Measurements from ENCODE around the gene CACNA2D3. TPM values are rescaled to one million over a fixed set of nuclear protein-coding genes. Genes with fewer than 3 reads are reported as not detected.
"Not testable (repeated sequence)": the region's sequence is repeated elsewhere in the genome, so short reads cannot be mapped to it uniquely, and the experiment has no call there.

Gene CACNA2D3
- polyA plus RNA-seq, 5 donors = 1.1 to 2.2 (median 1.6) TPM

- no peak for DNase-seq
Measured at GRCh38 chr3:54458357-54458756, 336.0 kb downstream of the CACNA2D3 start.

GRCh38 chr3:54464554-54464953, 342.2 kb downstream of the CACNA2D3 start:
- DNase-seq = not testable (repeated sequence)

- no peak for DNase-seq
Measured at GRCh38 chr3:54476891-54477290, 354.5 kb downstream of the CACNA2D3 start.

- DNase-seq = peak; percentile 47 to 71
Measured at GRCh38 chr3:54481606-54482365, 359.4 kb downstream of the CACNA2D3 start.

- DNase-seq = no peak
Measured at GRCh38 chr3:54484334-54484733, 362.0 kb downstream of the CACNA2D3 start.

- DNase-seq = no peak
Measured at GRCh38 chr3:54486317-54486716, 364.0 kb downstream of the CACNA2D3 start.

GRCh38 chr3:54488297-54488696, 365.9 kb downstream of the CACNA2D3 start:
- DNase-seq = no peak

- no peak for DNase-seq
Measured at GRCh38 chr3:54494209-54494608, 371.9 kb downstream of the CACNA2D3 start.

GRCh38 chr3:54506603-54507002, 384.3 kb downstream of the CACNA2D3 start:
- DNase-seq = no peak

GRCh38 chr3:54507876-54508460, 385.6 kb downstream of the CACNA2D3 start:
- no peak for DNase-seq

- DNase-seq = no peak
Measured at GRCh38 chr3:54510506-54510905, 388.2 kb downstream of the CACNA2D3 start.

GRCh38 chr3:54511766-54512365, 389.5 kb downstream of the CACNA2D3 start:
- no peak for DNase-seq

GRCh38 chr3:54514006-54514405, 391.7 kb downstream of the CACNA2D3 start:
- no peak for DNase-seq

GRCh38 chr3:54514416-54514815, 392.1 kb downstream of the CACNA2D3 start:
- DNase-seq = no peak

- DNase-seq = no peak
Measured at GRCh38 chr3:54515441-54516213, 393.3 kb downstream of the CACNA2D3 start.

- DNase-seq = no peak
Measured at GRCh38 chr3:54517424-54517823, 395.1 kb downstream of the CACNA2D3 start.

GRCh38 chr3:54518011-54518675, 395.8 kb downstream of the CACNA2D3 start:
- DNase-seq = no peak

GRCh38 chr3:54519493-54519892, 397.1 kb downstream of the CACNA2D3 start:
- no peak for DNase-seq

- no peak for DNase-seq
Measured at GRCh38 chr3:54520060-54520459, 397.7 kb downstream of the CACNA2D3 start.

GRCh38 chr3:54527521-54527920, 405.2 kb downstream of the CACNA2D3 start:
- DNase-seq = no peak

- DNase-seq = no peak
Measured at GRCh38 chr3:54527953-54528352, 405.6 kb downstream of the CACNA2D3 start.

- DNase-seq = no peak
Measured at GRCh38 chr3:54528668-54529067, 406.3 kb downstream of the CACNA2D3 start.

Measured in right lung (tissue), 5 donors.